Bronchial epithelial cell (primary cell): Measurements from ENCODE around the gene PPP2CA. TPM values are rescaled to one million over a fixed set of nuclear protein-coding genes. Genes with fewer than 3 reads are reported as not detected.

Source experiments
- DNase-seq: peaks from one replicate; pipeline ENCODE4 v3.0.0-alpha.2; 2010; ENCODE audit warnings: low read depth
- FAIRE-seq: peaks from 2 replicates; lab custom pipeline; 2011; peaks lifted over from hg19 to GRCh38; lab: Jason Lieb, UNC
- H3K27me3 ChIP-seq: 2 replicates; pipeline ENCODE4 v1.5.1; 2011; ENCODE audit warnings: low read length; ENCODE audit not compliant: control insufficient read depth, insufficient read depth
- H3K36me3 ChIP-seq: 2 replicates; pipeline ENCODE4 v1.5.1; 2011; ENCODE audit warnings: low read length; ENCODE audit not compliant: control insufficient read depth, insufficient read depth
- H3K4me3 ChIP-seq: 2 replicates; pipeline ENCODE4 v1.5.1; 2011; ENCODE audit warnings: mild to moderate bottlenecking, low read depth, low read length, control low read depth
- CTCF ChIP-seq: IDR thresholded peaks from 2 replicates; pipeline ENCODE4 v1.5.1; 2011; ENCODE audit warnings: mild to moderate bottlenecking, moderate library complexity, low read length, control low read depth, inconsistent platforms; ENCODE audit not compliant: insufficient read depth, severe bottlenecking
- total RNA-seq: library from RNA; depleted of rRNA; stranded (reverse); fragments of >200 nt; gene quantifications from 2 replicates; pipeline ENCODE4 v1.2.1, GENCODE V29; 2014

PPP2CA gene
- total RNA-seq, 1 donor from 2014 or later = 133 TPM

GRCh38 chr5:134189031-134189430 lies 36.8 kb downstream of the PPP2CA start:
- Histone ChIP-seq H3K36me3 (no peaks in the 10 kb centered on the region), H3K27me3 (no peaks in the 10 kb centered on the region), H3K4me3 (no peak overlapping the region)
- no peak for TF ChIP-seq CTCF
- no peak for FAIRE-seq
- DNase-seq = no peak

- FAIRE-seq = no peak
- Histone ChIP-seq H3K36me3 (no peaks in the 10 kb centered on the region), H3K4me3 (no peak overlapping the region), H3K27me3 (no peaks in the 10 kb centered on the region)
- TF ChIP-seq CTCF = no peak
- DNase-seq = no peak
These were observed 37.8 kb downstream of the PPP2CA start for GRCh38 chr5:134188092-134188491.

- H3K36me3 ChIP-seq = no peaks in the 10 kb centered on the region
- no peak for FAIRE-seq
- no peaks in the 10 kb centered on the region for H3K27me3 ChIP-seq
- peak; percentile 57 for DNase-seq
- no peak overlapping the region for H3K4me3 ChIP-seq
- peak; percentile 98 for TF ChIP-seq CTCF
These were observed 41.4 kb downstream of the PPP2CA start for GRCh38 chr5:134184155-134185135.

- no peak for TF ChIP-seq CTCF
- Histone ChIP-seq H3K36me3 (no peaks in the 10 kb centered on the region), H3K4me3 (no peak overlapping the region), H3K27me3 (no peaks in the 10 kb centered on the region)
- FAIRE-seq (no peak), DNase-seq (no peak)
These were observed 42.4 kb downstream of the PPP2CA start for GRCh38 chr5:134183481-134183880.

GRCh38 chr5:134178096-134178419 lies 47.8 kb downstream of the PPP2CA start:
- no peak for TF ChIP-seq CTCF
- H3K27me3 ChIP-seq = no peaks in the 10 kb centered on the region
- no peak overlapping the region for H3K4me3 ChIP-seq
- no peak for FAIRE-seq
- DNase-seq = no peak
- peaks cover 2% of the 10 kb centered on the region for H3K36me3 ChIP-seq
